Measurements from ENCODE around the gene CAMTA1.

The CAMTA1 gene

DNA sequence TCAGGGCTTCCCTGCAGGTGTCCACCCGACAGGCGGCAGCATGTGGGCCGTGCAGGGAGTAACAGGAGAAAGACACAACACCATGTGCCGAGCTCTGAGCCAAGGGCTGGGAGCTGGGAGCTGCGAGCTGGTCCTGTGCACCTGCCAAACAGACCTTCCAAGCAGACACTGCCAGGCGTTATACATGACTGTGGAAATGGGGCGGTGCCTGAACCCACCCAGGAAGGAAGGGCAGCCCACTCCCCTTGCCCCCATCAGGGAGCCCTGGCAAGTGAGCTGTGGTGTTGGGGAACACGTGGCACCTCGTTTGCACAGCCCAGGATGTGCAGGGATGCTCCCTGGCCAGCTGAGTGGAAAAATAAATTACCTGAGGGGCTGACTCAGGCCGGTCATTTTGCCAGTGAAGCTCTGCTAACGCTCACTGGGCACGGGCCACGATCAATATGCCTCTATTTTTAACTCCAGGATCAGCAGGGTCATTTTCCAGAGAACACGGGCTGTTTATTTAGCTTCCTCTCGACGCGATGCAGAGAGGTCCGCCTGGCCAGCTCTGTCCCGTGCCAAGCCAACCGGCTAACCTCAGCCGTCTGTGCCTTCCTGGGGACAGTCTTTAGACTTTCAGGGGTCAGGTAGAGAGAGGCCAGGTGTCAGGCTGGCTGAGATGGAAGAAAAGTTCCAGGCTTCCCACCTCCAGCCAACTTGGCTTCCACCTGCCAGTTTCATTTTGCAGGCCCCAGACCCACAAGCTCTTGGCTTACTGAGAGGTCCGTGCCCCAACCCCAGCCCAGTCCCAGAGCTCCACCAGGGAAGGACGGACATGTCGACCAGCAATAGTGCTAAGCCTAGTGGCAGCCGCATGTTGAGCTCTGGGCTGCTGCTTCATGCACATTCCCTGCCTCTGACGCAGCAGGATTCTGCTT is 789.1 kb downstream of the CAMTA1 start:
- TF ChIP-seq, protein P1, sequence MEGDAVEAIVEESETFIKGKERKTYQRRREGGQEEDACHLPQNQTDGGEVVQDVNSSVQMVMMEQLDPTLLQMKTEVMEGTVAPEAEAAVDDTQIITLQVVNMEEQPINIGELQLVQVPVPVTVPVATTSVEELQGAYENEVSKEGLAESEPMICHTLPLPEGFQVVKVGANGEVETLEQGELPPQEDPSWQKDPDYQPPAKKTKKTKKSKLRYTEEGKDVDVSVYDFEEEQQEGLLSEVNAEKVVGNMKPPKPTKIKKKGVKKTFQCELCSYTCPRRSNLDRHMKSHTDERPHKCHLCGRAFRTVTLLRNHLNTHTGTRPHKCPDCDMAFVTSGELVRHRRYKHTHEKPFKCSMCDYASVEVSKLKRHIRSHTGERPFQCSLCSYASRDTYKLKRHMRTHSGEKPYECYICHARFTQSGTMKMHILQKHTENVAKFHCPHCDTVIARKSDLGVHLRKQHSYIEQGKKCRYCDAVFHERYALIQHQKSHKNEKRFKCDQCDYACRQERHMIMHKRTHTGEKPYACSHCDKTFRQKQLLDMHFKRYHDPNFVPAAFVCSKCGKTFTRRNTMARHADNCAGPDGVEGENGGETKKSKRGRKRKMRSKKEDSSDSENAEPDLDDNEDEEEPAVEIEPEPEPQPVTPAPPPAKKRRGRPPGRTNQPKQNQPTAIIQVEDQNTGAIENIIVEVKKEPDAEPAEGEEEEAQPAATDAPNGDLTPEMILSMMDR (IDR thresholded peaks at IDR 0.05; ENCODE audit: low read depth, low read length, missing control alignments): no peak
- no peak for DNase-seq (ENCODE audit: low read depth)
- H3K4me3 ChIP-seq (ENCODE audit: low read depth, low read length): no peak overlapping the region

DNA sequence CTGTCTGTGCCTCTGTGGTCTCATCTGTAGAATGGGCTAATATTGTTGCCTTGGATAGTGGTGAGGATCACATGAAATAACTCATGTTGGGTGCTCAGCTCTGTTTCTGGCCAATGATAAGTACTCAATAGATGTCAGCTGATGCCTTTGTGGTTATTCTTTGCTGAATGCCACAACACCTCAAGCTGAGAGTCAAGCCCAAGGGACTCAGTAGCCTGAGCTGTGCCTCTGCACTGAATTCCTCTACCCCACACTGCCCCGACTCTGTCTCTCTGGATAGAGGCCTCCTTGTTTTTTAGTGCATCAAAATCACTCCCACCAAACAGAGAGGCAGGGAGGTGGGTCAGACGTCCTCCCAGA is 789.8 kb downstream of the CAMTA1 start:
- no peak for DNase-seq (ENCODE audit: low read depth)
- no peak overlapping the region for H3K4me3 ChIP-seq (ENCODE audit: low read depth, low read length)
- TF ChIP-seq, protein P1 (IDR thresholded peaks at IDR 0.05; ENCODE audit: low read depth, low read length, missing control alignments): no peak

DNA sequence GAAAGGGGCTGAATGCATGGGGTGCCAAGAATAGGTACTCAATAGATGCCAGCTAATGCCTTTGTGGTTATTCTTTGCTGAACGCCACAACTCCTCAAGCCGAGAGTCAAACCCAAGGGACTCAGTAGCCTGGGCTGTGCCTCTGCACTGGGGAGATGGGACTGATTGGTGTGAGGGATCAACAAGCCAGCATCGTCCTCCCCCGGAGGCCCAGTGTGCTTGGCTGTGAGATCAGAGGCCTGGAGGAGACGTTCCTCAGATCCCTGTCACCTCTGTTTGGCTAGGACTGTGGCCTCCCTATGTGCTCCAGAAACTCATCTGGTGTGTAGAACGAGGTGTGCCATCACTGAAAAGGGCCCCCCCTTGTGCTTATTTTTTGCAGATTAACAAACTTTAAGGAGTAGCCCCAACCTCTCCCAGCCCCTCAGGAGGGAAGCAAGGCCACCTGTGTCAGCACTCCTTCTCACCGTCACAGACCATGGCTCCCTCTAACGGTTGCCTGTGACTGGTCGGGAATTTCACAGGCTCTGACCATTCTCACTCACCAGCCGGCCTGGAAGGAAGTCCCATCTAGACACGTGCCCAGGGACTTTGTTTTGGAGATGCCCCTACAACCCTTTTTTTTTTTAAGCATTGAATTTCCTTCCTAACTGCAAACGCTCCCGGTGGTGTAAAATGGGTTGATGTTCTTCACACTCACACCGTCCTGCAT is 791.8 kb downstream of the CAMTA1 start:
- DNase-seq (ENCODE audit: low read depth): no peak
- TF ChIP-seq, protein P1 (IDR thresholded peaks at IDR 0.05; ENCODE audit: low read depth, low read length, missing control alignments): no peak
- no peak overlapping the region for H3K4me3 ChIP-seq (ENCODE audit: low read depth, low read length)

DNA sequence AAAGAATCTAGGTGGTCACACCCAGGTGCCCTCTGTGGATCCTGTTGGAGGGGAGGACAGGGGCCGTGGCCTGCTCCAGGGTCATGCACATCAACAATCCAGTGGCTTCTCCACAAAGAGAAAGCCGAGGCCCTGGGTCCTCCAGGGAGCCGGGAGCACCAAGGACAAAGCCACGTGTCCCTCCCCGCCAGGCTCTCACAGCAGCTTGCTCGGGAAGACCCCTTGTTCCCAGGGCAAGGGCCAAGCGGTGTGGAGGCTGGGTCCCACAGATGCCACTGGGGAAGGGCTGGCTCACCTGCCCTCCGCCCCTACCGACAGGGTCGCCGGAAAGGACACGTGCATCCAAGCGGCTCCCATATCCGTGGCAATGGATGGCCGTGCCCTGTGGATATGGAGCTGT is 793.0 kb downstream of the CAMTA1 start:
- TF ChIP-seq, protein P1 (IDR thresholded peaks at IDR 0.05; ENCODE audit: low read depth, low read length, missing control alignments): no peak
- H3K4me3 ChIP-seq (ENCODE audit: low read depth, low read length): no peak overlapping the region
- no peak for DNase-seq (ENCODE audit: low read depth)

DNA sequence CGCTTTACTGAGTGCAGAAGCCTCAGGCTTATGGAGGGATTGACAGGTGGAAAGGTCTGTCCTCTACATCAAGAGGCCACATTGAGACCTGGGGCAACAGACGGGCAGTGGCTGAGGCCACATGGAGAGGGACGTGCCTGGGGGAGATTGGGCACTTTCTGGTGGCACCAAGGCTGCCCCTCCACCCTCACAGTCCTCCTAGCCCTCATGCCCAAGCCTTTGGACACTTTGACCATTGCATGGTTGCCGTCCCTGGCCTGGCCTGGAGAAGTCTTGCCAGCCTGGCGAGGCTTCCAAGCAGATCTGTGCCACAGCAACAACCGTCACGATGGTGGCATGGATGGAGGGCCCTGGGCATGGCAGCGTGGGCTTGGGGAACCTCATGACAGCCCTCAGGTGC is 793.8 kb downstream of the CAMTA1 start:
- no peak for DNase-seq (ENCODE audit: low read depth)
- TF ChIP-seq, protein P1 (IDR thresholded peaks at IDR 0.05; ENCODE audit: low read depth, low read length, missing control alignments): no peak
- no peak overlapping the region for H3K4me3 ChIP-seq (ENCODE audit: low read depth, low read length)

DNA sequence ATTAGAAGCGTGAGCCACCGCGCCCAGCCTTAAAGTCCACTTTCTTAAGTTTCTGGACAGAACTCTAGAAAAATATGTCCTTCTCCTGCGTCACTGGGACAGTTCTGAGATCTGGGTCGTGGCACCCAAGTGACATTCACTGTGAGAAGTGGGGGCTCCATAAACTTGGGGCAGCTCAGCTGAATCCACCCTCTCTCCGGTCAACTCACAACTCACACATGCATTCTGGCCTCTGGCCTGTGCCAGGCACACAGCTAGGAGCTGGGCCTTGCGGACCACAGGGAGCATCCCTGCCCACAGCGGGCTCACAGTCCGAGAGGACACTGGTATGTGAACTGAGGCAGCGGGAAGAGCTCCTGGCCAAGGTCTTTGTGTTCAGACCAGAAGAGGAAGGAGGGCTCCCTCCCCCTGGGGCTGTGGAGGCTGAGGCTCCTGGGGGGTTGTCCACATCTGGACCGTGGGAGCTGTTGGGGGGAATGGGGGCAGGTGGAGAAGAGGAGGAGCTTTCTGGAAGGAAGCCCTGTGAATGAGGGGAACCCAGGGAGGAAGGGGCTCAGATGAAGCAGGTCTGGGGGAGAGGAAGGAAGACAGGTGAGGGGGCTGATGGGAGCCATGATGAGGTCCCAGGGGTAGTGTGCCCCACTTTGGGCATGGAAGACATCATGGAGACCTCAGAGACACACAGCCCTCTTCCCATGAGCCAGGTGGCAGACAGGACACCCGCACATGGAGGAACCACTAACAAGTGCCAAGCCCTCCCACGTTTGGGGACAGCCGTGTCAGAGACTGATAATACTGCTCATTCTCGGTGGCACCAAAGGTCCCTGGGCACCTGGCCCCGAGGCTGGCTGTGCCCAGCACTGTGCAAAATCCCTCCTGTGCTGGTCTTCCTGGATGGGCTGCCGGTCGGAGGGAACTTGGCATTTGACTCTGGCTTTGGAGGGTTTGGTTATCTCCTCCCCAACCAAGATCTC is 794.9 kb downstream of the CAMTA1 start:
- TF ChIP-seq, protein P1 (IDR thresholded peaks at IDR 0.05; ENCODE audit: low read depth, low read length, missing control alignments): no peak
- H3K4me3 ChIP-seq (ENCODE audit: low read depth, low read length): no peak overlapping the region
- DNase-seq (ENCODE audit: low read depth): no peak

Data from GM12864 (cell line).